Sciatic nerve (tissue), 2 donors: ENCODE data around the gene KPNA2. TPM values are rescaled to one million over a fixed set of nuclear protein-coding genes. Genes with fewer than 3 reads are reported as not detected.
"Not testable (repeated sequence)": the region's sequence is repeated elsewhere in the genome, so short reads cannot be mapped to it uniquely, and the experiment has no call there.

ENCODE experiments used
- ATAC-seq: fragments of 200-7000 bp; cut with Tn5 transposase; one replicate; pipeline ENCODE4 v1.9.1; 2020; ENCODE audit warnings: mild to moderate bottlenecking, moderate library complexity
- DNase-seq: peaks from one replicate; pipeline ENCODE4 v3.0.0-alpha.2; 2020; ENCODE audit warnings: low spot score
- intact Hi-C: fragments of 100-400 bp; cut with DNase I; formaldehyde crosslinking; loops from one replicate; pipeline ENCODE4 v1.14.2; 2022
- total RNA-seq: library from RNA; stranded (reverse); fragmentation: NEBNext Ultra II Directional; extraction: Animal tissue kit (Norgen Biotek cat#: 25700); gene quantifications from one replicate; pipeline ENCODE4 v1.2.1, GENCODE V29; 2021
- donor health status: DM: no; HTN: no; CAD: no.
- donor health status: DM: no; HTN: no; CAD: no.

KPNA2 gene
- total RNA-seq, 1 donor from 2014 or later, result 15.0 TPM

DNA sequence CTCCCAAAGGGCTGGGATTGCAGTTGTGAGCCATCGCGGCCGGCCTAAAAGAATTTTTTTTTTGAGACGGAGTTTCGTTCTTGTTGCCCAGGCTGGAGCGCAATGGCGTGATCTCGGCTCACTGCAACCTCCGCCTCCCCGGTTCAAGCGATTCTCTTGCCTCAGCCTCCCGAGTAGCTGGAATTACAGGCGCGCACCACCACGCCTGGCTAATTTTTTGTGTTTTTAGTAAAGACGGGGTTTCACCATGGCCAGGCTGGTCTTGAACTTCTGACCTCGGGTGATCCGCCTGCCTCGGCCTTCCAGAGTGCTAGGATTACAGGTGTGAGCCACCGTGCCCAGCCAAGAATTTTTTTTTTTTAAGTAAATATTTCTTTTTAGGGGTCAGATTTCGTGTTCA is 17.0 kb upstream of the KPNA2 start:
- intact Hi-C loops, DNase-seq, ATAC-seq: not testable (repeated sequence)

DNA sequence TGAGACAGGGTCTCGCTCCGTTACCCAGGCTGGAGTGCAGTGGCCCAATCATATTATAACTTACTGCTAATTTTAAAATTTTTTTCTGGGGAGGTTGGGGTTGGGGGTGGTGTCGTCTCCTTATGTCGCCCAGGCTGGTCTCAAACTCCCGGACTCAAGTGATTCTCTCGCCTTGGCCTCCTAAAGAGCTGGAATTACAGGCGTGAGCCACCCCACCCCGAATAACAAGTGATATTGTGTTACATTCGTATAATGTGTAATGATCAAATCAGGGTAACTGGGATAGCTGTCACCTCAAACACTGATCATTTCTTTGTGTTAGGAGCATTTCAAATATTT is 16.2 kb upstream of the KPNA2 start:
- peak; percentile 12 for ATAC-seq
- intact Hi-C loops, result no loop called here
- DNase-seq, result no peak

DNA sequence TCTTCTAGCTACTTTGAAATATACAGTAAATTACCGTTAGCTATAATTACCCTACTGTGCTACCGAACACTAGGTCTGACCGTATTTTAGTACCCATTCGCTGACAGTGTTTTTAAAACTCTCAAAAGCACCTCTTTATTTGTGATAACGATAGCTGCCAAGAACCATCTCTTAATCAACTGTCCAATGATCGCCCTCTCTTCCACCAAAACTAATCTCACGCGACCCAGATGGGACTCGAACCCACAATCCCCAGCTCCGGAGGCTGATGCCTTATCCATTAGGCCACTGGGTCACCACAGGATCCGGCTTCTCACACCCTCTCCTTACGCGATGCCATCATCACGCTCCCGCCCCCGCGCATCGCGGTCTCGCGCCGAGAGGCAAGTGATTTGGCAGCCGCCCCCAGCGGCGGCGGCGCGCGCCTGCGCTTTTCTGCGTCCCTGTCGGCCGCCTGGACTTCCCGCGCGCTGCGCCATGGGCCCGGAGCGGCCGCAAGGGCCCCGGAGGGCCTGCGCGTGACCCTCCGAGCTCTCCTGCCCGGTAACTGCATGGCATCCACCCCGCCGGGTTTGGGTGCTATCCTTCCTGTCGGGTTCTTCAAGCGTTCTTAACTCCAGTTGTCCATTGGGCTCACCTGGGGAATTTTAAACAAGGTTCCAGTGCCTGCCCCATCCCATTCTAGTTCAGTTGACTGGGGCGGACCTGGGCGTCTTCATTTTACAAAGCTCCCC is 15.7 kb upstream of the KPNA2 start:
- intact Hi-C loops, result no loop called here
- peak; percentile 99 for ATAC-seq
- peak; percentile 99 for DNase-seq

DNA sequence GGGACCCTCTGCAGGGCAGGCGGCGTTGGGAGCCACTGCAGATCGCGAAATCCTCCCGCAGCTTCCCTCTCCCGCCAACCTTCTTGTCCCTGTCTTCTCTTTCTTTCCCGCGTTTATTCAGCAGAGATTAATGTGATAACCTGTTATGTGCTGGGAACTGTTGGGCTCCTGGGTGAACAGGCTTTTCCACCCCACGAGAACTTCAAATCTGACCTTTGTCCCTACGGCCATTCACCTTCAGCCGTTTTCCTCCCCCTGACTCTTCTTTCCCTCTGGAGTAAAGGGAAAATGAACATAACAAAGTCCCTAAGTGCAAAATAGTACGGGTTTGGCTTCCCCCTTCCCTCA is 15.2 kb upstream of the KPNA2 start:
- no peak for DNase-seq
- intact Hi-C loops, result no loop called here
- no peak for ATAC-seq

DNA sequence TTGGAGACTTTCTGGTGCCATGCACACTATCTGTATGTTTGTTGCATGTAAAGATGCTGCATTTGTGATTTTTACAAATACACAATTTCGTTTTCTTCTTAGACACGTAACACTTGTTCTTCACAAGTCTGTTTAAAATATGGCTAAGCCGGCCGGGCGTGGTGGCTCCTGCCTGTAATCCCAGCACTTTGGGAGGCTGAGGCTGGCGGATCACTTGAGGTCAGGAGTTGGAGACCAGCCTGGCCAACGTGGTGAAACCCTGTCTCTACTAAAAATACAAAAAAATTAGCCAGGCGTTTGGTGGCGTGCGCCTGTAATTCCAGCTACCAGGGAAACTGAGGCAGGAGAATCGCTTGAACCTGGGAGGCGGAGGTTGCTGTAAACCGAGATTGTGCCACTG is 14.7 kb upstream of the KPNA2 start:
- intact Hi-C loops, ATAC-seq: not testable (repeated sequence)

DNA sequence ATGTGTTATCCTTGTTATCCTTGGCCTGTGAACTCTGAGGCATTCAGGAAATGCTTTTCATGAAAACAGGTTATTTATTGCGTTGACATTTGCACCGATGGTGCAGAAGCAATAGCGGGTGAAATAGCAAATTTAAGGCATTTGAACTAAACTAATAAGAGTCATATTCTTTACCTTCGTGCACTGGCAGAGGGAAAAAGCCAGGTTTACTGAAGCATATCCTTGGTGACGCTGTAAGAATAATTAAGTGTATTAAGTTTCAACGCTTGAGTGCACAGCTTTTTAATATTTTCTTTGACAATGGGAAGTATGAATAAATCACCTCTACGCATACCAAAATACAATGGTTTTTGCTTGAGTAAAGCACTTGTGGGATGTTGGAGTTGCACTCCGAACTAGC is 13.6 kb upstream of the KPNA2 start:
- intact Hi-C loops, result no loop called here
- DNase-seq (no peak), ATAC-seq (no peak)

More for the DNA sequence above, 14.7 kb upstream of the KPNA2 start:
- DNase-seq, result not testable (repeated sequence)

DNA sequence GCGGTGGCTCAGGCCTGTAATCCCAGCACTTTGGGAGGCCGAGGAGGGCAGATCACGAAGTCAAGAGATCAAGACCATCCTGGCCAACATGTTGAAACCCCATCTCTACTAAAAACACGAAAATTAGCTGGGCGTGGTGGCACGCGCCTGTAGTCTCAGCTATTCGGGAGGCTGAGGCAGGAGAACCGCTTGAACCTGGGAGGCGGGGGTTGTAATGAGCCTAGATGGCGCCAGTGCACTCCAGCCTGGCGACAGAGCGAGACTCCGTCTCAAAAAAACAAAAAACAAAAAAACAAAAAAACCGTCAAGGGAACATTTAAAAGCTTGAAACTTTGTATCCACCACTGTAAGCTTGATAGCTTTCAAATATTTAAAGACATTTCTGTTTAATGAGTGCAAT is 13.0 kb upstream of the KPNA2 start:
- intact Hi-C loops, ATAC-seq, DNase-seq: not testable (repeated sequence)

DNA sequence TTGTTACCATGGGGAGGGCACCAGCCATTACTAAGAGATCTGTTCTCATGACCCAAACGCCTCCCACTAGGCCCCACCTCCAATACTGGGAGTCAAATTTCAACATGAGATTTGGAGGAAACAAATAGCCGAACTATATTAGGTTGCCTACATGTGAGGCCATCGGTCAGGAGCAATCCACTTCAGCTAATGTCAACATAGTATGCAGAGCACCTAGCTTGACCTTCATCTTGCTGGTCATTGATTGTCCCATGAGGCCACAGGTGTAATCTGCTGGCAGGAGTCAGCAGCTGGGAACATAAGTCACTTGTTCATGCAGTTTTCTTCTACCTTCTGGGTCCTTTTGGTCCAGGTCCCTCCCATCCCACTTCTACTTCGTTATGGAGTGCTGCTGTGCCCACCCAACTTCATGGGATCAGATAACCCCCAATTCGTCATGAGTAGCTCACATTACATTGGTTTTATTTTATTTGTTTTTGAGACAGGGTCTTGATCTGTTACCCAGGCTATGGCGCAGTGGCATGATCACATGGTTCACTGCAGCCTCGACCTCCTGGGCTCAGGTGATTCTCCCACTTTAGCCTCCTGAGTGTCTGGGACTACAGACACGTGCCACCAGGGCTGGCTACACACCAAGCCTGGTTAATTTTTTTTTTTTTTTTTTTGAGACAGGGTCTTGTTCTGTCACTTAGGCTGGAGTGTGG is 5.9 kb upstream of the KPNA2 start:
- intact Hi-C loops, result no loop called here
- DNase-seq (peak; percentile 21), ATAC-seq (no peak)

DNA sequence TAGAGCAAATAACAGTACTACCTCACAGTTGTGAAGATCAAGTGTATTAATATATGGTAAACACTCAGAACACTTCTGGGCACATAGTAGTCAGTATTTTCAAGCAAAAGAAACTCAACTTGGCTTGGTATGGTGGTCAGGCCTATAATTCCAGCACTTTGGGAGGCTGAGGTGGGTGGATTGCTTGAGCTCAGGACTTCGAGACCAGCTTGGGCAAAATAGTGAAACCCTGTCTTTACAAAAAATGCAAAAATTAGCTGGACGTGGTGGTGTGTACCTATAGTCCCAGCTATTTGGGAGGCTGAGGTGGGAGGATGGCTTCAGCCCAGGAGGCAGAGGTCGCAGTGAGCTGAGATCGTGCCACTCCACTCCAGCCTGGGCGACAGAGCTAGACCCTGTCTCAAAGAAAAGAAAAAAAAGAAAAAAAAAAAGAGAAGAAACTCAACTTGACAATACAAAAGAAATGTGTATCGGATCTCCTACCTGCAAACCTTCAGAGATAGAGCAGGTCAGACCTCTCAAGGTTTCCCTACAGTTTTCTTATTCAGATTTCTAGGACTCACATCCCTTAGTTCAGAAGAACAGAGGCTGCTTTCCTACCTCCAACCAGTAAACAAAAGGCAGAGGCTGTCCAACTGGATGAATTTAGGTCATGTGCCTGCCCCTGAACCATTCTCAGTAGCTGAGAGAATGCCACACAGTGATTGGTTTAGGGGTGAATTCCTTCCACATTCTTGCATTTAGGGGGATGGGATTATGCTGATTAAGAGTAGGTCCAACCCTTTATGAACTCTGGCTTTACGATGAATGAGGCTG is 1.7 kb upstream of the KPNA2 start:
- intact Hi-C loops, result no loop called here
- ATAC-seq (peak; percentile 11), DNase-seq (no peak)

DNA sequence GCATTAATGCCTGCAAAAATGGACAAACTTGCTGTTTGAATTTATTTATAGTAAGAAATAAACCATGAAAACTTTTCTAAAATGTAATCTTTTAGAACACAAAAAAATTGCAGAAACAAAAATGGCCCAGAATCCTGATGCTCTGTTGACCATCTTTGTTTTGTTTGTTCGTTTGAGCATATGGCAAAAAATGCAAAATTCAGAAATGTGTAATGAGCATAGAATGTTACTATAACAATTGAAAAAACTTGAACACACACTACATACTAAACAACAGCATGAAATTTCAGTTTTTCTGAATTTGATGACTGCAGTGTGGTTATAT is 1.1 kb upstream of the KPNA2 start:
- ATAC-seq, result no peak

DNA sequence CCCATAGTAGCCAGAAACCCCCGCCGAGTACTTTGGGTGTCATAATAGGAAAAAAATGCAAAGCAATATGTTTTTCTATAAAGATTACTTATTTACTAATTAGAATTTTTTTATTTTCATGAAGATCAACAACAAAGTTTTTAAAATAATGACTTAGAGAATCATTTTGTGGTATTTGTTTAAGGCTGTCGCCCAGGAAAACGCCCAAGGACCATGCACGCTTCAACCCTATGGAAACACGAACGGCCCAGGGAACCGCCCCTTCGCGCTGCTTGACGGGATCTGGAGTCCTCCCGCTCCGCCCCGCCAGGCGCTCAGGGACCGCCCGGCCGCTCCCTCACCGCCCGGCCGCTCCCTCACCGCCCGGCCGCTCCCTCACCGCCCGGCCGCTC is 408 bp upstream of the KPNA2 start:
- DNase-seq (peak; percentile 95), ATAC-seq (peak; percentile 97)
- intact Hi-C loops, result no loop called here

More for the DNA sequence above, 1.1 kb upstream of the KPNA2 start:
- intact Hi-C loops, result no loop called here
- no peak for DNase-seq

DNA sequence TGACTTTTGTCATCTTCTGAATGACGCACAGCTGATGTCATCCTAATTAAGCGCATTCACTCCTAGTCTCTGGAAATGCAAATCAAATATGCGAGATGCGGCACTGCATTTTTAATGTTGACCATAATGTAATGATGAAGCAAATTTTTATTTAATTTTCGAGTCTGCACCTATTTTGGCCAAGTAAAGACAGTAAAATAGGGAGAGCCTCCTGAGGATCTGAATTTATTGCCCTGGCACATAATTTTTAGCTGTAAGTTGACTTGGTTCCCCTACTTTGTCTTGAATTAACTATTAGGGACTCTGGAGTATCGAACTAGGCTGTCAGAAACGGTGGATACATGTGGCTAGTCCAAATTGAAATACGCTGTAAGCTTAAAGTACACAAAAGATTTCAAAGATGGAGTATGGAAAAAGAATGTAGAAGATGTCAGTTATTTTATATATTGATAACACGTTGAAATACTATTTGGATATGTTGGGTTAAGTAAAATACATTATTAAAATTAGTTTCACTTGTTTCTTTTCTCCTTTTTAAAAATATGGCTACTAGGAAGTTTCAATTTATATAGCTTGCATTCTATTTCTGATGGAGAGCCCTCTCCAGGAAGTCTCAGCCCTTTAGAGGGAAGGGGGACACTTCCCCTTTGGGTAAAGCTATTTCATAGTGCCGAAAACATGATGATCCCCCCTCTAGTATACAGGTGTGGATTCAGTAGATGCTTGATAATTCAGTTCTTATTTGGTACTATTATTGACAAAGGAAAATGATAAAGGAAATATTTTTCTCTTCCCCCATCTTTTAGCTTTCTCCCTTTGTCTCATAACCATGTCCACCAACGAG is 991 bp downstream of the KPNA2 start:
- intact Hi-C loops, result no loop called here
- ATAC-seq (no peak), DNase-seq (no peak)

DNA sequence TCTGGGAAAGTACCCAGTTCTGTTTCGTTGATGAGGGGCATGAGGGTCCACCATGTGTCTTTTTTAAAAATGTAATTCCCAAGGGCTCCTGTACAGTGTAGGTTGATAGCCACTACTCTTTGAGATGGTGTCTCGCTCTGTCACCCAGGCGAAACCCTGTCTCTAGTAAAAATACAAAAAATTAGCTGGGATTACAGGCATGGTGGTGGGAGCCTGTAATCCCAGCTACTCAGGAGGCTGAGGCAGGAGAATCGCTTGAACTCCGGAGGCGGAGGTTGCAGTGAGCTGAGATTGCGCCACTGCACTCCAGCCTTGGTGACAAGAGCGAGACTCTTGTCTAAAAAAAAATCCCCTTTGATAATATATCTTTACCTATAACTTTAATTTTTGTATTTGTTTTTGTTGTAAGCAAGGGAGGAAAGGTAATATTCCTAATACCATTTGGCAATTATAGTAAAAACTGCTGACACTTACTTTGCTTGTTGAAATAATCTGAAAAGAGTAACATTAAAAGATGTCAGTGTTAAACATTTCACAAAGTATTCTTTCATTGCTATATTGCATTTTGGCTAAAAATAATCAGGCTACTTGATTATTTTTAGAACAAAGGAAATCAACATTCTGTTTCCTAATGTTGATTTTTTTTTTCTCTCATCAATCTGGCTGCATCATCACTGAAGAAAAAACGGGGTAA is 11.8 kb downstream of the KPNA2 start:
- intact Hi-C loops, result no loop called here
- ATAC-seq (no peak), DNase-seq (no peak)

DNA sequence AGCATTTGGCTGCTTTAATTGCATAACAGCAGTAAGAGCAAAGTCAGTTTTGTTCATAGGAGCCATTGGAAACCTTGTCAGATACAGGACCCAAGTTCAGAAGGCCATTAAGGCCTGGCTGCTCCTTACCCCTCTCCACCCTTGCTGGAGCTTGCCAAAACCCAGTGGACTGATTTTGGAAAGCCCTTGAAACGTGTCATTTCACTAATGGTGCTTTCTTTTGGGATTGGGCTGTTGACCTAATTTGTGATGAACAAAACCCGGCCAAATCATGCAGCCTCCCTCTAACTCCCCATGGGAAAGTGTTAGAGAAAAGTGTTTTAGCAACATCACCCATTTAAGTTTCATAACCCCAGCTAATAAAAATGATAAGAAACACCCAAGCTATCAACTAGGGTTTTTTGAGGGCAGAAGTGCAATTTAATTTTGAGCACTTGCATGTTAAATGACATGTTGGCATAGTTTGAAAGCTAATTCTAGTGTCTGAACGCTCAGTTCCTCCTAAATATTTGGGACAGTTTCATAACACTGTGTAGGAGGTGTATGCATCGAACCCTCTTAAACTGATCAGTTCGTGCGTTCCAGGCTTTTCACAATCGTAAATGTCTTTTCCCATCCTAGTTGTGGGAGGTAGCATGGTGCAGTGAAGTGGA is 12.5 kb downstream of the KPNA2 start:
- ATAC-seq (peak; percentile 81), DNase-seq (peak; percentile 21)
- intact Hi-C loops, result not testable (repeated sequence)

DNA sequence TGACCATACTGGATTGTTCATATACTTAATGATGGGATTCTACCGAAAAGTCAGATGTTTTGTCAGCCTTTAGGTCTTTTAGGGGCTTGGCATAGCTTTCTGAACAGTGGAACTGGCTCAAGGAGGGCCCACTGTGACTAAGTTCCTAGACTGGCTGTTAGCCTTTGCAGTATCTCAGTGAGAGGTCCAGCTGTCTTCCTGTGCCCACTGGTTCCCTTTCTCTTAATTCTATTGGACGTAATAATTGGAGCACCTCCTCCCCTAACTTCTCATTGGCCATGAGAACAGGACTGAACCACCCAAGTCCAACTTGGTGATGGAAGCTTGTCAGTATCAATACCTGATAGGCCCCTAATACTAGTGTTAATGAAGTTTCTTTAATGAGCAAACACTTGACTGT is 13.5 kb downstream of the KPNA2 start:
- DNase-seq, result no peak
- no peak for ATAC-seq
- intact Hi-C loops, result no loop called here

DNA sequence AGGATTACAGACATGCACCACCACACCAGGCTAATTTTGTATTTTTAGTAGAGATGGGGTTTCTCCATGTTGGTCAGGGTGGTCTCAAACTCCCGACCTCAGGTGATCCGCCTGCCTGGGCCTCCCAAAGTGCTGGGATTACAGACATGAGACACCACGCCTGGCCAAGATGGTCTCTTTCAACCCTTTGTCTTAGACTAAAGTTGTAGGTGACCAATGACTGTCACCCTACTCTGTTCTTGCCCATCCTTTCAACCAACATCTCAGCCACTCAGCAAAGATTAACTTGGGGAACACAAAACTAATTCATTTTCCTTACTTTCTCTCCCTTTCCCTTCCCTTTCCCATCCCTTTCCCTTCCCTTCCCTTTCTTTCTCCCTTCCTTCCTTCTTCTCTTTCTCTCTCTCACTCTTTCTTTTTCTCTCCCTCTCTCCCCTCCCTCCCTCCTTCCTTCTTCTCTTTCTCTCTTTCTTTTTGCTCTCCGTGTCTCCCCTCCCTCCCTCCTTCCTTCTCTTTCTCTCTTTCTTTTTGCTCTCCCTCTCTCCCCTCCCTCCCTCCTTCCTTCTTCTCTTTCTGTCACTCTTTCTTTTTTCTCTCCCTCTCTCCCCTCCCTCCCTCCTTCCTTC is 14.4 kb downstream of the KPNA2 start:
- intact Hi-C loops, ATAC-seq: not testable (repeated sequence)
- peak; percentile 33 for DNase-seq
